ENCODE measurements around the gene ESR1.
"Not testable (repeated sequence)": the region's sequence is repeated elsewhere in the genome, so short reads cannot be mapped to it uniquely, and the experiment has no call there.

ESR1 gene

DNA sequence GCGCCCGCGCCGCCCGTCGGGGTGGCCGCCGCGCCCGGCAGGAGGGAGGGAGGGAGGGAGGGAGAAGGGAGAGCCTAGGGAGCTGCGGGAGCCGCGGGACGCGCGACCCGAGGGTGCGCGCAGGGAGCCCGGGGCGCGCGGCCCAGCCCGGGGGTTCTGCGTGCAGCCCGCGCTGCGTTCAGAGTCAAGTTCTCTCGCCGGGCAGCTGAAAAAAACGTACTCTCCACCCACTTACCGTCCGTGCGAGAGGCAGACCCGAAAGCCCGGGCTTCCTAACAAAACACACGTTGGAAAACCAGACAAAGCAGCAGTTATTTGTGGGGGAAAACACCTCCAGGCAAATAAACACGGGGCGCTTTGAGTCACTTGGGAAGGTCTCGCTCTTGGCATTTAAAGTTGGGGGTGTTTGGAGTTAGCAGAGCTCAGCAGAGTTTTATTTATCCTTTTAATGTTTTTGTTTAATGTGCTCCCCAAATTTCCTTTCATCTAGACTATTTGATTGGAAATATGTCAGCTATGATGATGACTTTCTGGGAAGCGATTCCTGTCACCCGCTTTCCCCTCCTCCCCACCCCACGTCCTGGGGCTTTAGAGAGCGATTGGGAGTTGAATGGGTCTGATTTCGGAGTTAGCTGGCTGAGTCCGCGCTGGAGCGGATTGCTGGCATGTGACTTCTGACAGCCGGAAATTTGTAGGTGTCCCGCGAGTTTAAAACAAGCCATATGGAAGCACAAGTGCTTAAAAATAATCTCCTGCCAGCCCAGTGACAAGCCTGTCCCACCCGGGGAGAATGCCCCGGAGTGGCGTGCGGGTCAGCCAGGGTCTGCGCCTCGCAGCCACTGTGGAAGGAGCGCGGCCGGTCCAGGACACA, 1.1 kb downstream of the ESR1 start:
- peak overlapping the region; percentile 27 for H3K4me3 ChIP-seq (ENCODE audit: low read depth, low read length)
- DNase-seq (ENCODE audit: low read depth), result no peak

DNA sequence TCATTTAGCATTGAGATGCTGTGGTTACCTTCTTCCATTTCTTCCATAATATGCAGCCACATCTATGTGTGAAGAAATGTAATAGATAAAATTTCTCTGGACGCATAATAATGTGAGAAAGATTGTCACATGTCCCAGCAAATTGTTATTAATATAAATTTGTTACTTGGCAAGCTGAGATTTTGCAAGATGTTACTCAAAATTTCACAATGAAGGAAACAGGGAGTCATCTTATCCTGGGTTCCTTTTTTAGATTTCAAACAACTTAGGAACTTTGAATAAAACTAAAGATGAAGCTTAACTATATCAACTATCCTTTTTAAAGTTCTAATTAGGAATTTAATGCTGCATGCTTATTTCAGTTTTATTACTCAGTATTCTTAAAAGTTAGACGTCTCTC, 3.6 kb downstream of the ESR1 start:
- H3K4me3 ChIP-seq (ENCODE audit: low read depth, low read length), result no peak overlapping the region
- no peak for DNase-seq (ENCODE audit: low read depth)

DNA sequence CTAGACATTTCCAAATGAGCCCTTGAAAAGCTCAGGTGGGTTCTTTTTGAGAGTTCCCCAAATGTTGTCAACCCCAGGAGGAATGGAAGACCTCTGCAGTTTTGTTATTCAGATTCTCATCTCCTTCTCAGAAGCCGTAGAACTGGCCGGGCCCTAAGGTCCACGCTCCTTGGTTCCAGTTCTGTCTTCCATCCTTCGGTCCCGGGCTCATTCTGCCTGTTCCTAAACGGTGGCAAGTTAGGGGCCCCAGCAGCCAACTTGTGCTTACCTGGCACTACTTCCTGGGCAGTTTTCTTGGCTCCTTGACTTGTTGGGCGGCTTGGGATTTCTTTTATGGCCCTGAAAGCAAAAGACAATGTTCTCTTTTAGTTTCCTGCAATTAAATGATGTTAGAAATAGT, 6.4 kb downstream of the ESR1 start:
- H3K4me3 ChIP-seq (ENCODE audit: low read depth, low read length), result no peak overlapping the region
- no peak for DNase-seq (ENCODE audit: low read depth)

DNA sequence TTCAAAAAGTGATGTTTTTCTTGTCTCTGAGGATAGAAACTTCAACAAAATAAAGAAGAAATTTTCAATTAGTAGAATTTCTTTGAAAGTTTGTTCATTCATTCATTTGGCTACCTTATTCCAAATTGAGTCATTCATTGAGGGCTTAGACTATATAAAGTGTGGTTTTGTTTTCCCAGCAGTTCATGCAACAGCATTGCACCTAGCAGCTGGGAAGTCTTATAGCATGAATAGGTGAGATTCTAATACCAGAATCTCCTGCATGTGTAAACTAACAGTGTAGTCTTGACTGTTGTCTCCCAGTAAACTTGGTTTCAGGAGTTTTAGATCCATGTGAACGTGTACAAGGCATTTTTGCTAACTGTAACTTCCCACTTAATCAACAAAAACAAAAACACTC, 7.1 kb downstream of the ESR1 start:
- no peak for DNase-seq (ENCODE audit: low read depth)
- H3K4me3 ChIP-seq (ENCODE audit: low read depth, low read length), result no peak overlapping the region

DNA sequence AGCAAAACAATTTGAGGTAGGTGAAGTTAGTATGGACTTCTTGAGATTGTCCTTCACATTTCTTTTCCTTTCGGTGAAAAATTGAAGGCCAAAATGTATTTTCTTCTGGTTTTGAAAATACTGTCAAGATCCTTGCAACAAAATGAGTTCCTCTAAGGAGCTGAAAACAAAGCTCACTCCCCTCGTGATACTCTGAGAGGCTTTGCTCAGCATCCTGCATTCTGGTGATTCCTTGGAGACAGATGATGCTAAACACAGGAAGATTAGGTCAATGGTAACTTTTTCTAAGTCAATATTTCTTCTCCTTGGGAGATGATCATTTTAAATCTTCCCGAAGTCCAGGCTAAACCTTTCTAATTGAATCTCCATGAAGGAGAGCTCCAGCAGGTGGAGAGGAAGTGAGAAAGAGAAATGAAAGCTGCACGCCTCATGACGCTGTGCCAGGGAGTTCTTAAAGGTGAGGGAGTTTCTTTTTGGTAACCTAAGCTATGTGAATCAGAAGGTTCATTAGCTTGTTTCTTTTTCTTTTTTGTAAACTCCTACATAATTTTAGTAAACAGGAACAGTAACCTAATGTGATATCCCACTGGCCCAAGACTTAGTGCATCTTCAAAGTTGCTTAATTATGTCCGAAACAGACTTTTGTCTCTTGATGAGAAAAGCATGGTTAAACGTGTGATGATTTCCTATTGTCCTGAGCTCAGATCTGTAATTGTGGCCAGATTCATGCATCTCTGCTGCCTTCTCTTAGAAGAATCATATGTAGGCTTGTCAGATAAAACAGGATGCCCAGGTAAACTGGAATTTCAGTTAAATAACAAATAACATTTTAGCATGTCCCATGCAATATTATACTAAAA, 15.0 kb downstream of the ESR1 start:
- DNase-seq (ENCODE audit: low read depth), result no peak

DNA sequence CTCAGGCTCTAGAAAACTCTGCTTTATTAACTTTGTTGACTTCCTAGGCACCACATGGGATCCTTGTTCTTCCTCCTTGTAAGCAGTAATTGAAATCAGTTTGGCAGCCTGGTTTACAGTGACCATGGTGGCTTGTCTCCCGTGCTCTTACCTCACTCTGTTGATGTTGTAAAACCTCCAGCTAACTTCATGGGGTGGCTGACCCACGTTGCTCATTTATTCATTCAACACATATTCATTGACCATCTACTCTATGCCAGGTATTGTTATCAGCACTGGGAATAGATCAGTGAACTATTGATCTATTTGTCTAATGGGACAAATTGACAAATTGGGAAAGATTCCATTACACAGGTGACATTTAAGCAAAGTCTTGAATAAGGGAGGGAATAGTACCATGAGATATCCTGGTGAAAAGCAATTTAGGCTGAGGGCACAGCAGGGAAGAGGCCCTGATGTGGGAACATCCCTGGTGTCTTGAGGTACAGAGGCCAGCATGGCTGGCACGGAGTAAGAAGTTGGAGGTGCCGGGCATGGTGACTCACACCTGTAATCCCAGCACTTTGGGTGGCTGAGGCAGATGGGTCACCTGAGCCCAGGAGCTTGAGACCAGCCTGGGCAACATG, 19.1 kb downstream of the ESR1 start:
- no peak for DNase-seq (ENCODE audit: low read depth)
- no peak overlapping the region for H3K4me3 ChIP-seq (ENCODE audit: low read depth, low read length)

More for the DNA sequence above, 15.0 kb downstream of the ESR1 start:
- H3K4me3 ChIP-seq (ENCODE audit: low read depth, low read length), result no peak overlapping the region

DNA sequence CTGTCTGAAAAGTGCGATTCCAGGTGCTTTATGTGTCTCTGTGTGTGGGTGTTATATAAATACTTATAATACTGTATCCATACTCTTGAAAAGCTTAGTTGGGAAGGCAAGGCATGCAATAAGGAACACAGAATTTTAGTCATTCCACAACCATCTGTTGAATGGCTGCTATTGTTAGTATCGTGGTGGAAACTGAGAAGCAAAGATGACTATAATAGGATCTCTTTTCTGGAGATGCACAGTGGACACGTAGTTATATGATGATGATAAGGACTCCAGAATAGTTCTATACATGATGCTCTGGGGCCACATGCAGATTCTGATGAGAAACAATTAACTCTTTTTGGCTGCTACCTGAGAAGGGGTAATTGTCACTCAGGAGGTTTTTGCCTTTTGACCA, 25.2 kb downstream of the ESR1 start:
- H3K4me3 ChIP-seq (ENCODE audit: low read depth, low read length), result no peak overlapping the region
- DNase-seq (ENCODE audit: low read depth), result no peak

DNA sequence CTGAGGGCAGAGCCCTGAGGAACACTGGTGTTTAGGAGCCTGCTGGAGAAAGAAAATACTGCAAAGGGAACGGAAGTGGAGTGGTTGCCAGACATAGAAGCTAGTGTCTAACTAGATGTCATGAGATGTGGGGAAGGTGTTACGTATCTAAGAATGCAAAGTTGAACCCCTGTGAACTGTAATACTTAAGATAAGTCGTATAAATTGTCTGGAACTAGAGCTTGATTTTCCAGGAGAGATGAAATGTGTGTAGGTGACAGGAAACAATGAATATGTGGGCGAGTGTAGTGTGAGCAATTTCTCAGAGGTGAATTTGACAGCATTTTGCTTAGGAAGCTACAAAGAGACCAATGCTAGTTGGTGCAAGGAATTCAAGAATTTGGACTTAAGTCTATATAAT, 27.9 kb downstream of the ESR1 start:
- no peak overlapping the region for H3K4me3 ChIP-seq (ENCODE audit: low read depth, low read length)
- DNase-seq (ENCODE audit: low read depth), result no peak

DNA sequence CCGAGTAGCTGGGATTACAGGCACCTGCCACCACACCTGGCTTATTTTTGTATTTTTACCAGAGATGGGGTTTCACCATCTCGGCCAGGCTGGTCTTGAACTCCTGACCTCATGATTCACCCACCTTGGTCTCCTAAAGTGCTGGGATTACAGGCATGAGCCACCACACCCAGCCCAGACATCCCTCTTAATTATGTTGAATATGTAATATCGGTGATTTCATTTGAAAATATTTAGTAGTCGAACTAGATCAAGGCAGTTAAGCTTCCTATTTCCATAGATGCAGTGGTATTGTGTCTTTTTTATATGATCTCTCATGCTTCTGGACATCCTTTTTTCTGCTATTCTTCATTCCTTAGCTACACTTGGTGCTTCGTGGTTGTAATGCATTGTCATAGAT, 29.7 kb downstream of the ESR1 start:
- H3K4me3 ChIP-seq (ENCODE audit: low read depth, low read length), result no peak overlapping the region
- no peak for DNase-seq (ENCODE audit: low read depth)

DNA sequence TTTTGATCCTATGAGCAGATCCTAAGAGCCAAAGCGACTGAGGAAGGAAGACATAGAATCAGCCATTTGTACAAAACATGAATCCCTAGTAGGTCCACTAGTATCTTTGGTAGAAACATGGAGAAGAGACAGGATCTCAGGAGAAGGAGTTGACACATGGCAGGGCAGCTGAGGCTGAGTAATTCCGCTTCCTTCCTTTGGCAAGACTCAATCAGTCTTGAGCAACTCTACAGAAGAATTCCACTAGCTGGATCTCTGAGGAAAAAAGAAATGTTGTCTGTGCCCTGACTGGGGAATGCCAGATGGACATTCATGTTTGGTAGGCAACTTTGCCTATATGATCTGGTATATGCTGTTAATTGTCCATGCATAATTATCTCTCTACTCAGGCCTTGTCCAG, 35.3 kb downstream of the ESR1 start:
- no peak for DNase-seq (ENCODE audit: low read depth)
- H3K4me3 ChIP-seq (ENCODE audit: low read depth, low read length), result no peak overlapping the region

DNA sequence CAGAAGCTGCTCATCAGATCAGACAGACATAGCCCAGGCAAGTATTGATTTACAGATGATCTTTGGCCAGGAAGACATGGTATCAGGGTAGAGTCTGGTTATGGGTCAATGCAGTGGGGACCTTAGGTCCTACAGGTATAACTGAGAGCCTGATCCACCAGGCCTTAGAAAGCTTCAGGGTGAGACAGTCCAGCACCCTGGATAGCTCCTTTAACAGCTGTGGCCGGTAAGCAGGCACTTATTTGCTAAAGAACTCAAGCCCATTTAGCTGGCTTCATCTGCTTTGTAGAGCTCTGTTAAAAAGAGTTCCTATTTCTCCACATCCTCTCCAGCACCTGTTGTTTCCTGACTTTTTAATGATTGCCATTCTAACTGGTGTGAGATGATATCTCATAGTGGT, 39.6 kb downstream of the ESR1 start:
- H3K4me3 ChIP-seq (ENCODE audit: low read depth, low read length), result no peak overlapping the region
- DNase-seq (ENCODE audit: low read depth), result peak; percentile 9

DNA sequence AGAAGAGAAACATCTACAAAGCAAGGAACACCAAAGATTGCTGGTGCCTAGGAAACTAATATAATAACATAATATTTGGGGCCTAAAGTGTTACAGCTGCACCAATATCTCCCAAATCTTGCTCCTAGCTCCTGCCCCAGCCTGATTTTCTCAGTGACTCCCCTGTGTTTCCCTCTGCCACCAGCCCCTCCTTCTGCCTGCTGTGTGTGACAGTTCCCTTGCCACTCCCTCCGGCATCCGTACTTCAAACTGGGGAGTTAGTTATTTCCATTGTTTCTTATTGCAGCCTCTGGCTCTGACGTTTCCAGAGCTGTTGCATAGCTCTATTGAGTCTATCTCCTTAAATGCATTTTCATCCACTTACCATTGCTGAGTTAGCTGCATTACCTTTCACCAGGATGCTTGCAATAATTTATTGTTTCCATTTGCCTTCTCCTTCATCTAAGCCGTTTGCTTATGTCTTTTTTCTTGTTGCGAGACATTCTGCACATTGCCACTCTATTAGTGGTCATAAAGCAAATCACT, 43.1 kb downstream of the ESR1 start:
- no peak for DNase-seq (ENCODE audit: low read depth)
- no peak overlapping the region for H3K4me3 ChIP-seq (ENCODE audit: low read depth, low read length)

DNA sequence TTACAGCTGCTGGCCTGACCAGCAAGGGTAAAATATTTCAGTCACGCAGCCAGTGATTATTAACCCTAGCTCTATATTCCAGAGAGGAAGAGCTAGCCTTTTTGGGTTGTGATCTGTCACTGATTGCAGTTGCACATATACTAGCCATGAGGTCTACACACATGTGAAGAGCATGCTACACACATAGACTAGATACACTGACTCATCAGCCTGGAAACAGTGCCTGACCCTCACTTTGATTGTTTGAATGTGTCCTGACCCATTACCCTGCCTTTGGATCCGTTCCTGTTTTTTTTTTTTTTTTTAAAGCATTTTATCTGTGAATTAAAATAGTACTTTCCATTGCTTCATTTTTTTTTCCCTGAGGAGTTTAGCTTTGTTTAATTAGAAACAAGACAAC, 50.8 kb downstream of the ESR1 start:
- no peak for DNase-seq (ENCODE audit: low read depth)
- H3K4me3 ChIP-seq (ENCODE audit: low read depth, low read length), result no peak overlapping the region

DNA sequence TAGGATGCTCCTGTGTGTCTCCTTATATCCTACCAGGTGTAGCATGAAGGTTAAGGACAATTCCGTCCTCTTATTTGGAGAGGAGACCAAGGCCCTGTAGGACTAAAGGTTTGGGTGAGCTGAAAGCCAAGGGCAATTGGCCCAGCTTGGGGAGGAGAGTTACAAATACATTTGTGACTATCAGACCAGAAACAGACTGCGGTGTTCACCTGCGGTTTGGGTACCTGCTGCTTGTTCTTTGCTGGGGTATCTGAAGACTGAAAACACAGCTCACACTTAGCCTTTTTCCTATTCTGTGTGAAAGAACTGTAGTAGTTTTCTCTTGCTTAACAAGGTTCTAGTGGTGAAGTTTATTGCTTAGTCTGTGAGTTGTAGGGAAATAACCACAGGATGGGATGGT, 55.0 kb downstream of the ESR1 start:
- DNase-seq (ENCODE audit: low read depth), result no peak

DNA sequence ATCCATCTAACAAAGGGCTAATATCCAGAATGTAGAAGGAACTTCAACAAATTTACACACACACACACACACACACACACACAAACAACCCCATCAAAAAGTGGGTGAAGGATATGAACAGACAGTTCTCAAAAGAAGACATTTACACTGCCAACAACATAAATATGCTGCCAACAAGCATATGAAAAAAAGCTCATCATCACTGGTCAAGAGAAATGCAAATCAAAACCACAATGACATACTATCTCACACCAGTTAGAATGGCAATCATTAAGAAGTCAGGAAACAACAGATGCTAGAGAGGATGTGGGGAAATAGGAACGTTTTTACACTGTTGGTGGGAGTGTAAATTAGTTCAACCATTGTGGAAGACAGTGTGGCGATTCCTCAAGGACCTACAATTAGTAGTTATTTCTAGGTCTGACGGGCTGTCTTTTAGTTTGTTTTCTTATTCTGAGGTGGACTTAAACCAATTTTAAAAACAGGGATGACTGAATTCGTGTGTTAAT, 59.9 kb downstream of the ESR1 start:
- not testable (repeated sequence) for DNase-seq (ENCODE audit: low read depth)

More for the DNA sequence above, 55.0 kb downstream of the ESR1 start:
- no peak overlapping the region for H3K4me3 ChIP-seq (ENCODE audit: low read depth, low read length)

DNA sequence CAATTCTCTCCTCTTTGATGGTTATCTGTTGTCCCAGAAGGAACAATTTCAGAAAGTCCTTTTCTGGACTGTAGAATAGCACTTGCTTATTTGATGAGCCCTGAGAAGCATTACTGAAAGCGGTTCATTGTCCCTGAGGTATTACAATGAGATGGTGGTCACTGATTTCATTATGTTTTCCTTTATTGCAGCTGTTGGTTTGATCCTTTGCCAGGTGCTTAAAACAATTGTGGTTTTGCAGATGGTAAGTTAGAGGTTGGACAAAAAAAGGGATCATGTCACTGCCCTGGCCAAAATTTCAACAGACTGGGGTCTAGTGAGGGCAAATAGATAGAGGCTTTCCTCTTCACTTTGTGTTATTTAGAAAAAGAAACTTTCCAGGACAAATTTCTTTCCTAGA, 61.9 kb downstream of the ESR1 start:
- peak; percentile 7 for DNase-seq (ENCODE audit: low read depth)
- no peak overlapping the region for H3K4me3 ChIP-seq (ENCODE audit: low read depth, low read length)

More for the DNA sequence above, 59.9 kb downstream of the ESR1 start:
- not testable (repeated sequence) for H3K4me3 ChIP-seq (ENCODE audit: low read depth, low read length)

DNA sequence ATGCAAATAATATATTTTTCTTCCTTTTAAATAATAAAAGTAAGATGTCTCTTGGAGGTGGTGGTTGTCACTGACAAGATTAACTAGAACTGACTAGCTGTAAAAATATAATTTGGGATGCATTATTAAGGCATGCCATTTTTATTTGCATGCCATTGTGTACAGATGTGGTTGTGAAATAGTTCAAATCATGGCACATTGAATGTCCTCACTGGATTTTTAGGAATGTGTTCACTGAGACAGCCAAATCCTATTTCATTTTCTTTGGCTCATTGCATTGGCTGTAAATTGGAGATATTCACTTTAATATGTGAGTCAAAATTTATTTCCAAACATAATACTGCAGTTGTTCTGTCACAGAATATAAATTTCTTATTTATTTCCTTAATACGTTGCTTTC, 62.3 kb downstream of the ESR1 start:
- no peak overlapping the region for H3K4me3 ChIP-seq (ENCODE audit: low read depth, low read length)
- DNase-seq (ENCODE audit: low read depth), result no peak

DNA sequence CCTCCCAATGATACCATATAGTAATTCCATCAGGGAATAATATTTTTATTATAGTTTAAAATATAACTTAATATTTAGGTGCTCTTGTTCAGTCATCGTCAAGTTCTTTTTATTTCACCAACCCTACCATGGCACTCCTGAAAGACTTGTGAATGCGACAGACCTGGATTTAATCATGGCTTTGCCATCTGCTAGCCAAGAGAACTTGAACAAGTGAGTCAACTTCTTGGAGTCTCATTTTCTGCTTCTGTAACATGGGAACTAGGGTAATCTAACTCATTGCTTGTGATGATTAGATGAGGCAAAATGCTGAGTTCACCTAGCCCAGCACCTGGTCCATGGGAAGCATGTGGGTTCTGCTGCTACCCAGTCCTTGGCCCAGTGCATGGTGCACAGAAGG, 62.9 kb downstream of the ESR1 start:
- no peak for DNase-seq (ENCODE audit: low read depth)
- no peak overlapping the region for H3K4me3 ChIP-seq (ENCODE audit: low read depth, low read length)

DNA sequence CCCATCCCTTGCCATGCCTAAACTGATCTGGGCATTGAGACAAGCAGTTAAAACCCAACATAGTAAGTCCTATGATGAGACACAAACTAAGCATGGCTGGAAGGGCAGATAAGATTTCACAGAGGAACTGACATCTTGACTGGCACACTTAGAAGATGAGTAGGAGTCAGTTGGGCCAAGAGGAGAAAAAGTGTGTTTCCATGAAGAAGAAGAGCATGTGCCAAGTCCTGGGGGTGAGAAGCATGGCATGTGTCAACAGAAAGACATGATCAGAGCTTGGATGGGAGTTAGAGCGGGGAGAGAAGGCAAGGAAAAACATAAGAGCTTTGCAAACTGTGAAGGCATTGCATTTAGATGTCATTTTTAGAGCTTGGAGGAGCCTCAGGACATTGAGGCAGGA, 68.0 kb downstream of the ESR1 start:
- DNase-seq (ENCODE audit: low read depth), result no peak
- no peak overlapping the region for H3K4me3 ChIP-seq (ENCODE audit: low read depth, low read length)

DNA sequence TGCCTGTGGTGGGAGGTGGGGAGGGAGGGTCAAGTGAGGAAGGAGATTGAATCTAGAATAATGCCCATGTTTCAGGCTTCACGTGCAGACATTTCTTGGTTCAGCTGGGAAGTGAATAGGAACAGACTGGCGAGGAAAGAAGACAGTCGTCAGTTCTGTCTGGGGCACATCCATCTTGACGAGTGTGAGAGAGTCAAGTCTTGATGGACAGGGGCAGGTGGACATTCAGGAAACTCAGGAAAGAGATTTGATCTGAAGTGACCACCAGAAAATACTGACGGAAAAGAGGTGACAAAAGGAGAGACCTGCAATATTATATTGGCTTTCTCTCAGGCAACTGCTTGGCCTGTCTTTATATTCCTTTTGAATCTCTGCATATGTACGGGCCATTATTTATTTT, 68.6 kb downstream of the ESR1 start:
- no peak overlapping the region for H3K4me3 ChIP-seq (ENCODE audit: low read depth, low read length)
- DNase-seq (ENCODE audit: low read depth), result no peak
